GM21367 (cell line): ENCODE measurements around the gene RFX4.
"Not testable (repeated sequence)": the region's sequence is repeated elsewhere in the genome, so short reads cannot be mapped to it uniquely, and the experiment has no call there.

Experiments
- ATAC-seq: cut with Tn5 transposase; IDR thresholded peaks from one replicate; pipeline ENCODE4 v1.9.1; 2021; ENCODE audit not compliant: unreplicated experiment

RFX4 gene

GRCh38 chr12:106590601-106591000 is 7.8 kb downstream of the RFX4 start:
- ATAC-seq, result no peak

- no peak for ATAC-seq
Observed at GRCh38 chr12:106594447-106594846, 11.6 kb downstream of the RFX4 start.

GRCh38 chr12:106595268-106595667 is 12.5 kb downstream of the RFX4 start:
- no peak for ATAC-seq

GRCh38 chr12:106598003-106598402 is 15.2 kb downstream of the RFX4 start:
- no peak for ATAC-seq

- no peak for ATAC-seq
Observed at GRCh38 chr12:106599302-106599701, 16.5 kb downstream of the RFX4 start.

GRCh38 chr12:106600503-106600902 is 17.7 kb downstream of the RFX4 start:
- no peak for ATAC-seq

- no peak for ATAC-seq
Observed at GRCh38 chr12:106601031-106601430, 18.2 kb downstream of the RFX4 start.

GRCh38 chr12:106601496-106601895 is 18.7 kb downstream of the RFX4 start:
- ATAC-seq, result no peak

- no peak for ATAC-seq
Observed at GRCh38 chr12:106602076-106602475, 19.3 kb downstream of the RFX4 start.

- no peak for ATAC-seq
Observed at GRCh38 chr12:106605254-106605653, 22.4 kb downstream of the RFX4 start.

- ATAC-seq, result not testable (repeated sequence)
Observed at GRCh38 chr12:106620588-106620987, 37.8 kb downstream of the RFX4 start.

GRCh38 chr12:106625976-106626375 is 43.2 kb downstream of the RFX4 start:
- ATAC-seq, result no peak

GRCh38 chr12:106629797-106630659 is 47.2 kb downstream of the RFX4 start:
- ATAC-seq, result no peak

GRCh38 chr12:106631150-106631549 is 48.3 kb downstream of the RFX4 start:
- ATAC-seq, result no peak

GRCh38 chr12:106631797-106632196 is 49.0 kb downstream of the RFX4 start:
- ATAC-seq, result no peak

- no peak for ATAC-seq
Observed at GRCh38 chr12:106632797-106633450, 50.1 kb downstream of the RFX4 start.

GRCh38 chr12:106633451-106633823 is 50.6 kb downstream of the RFX4 start:
- no peak for ATAC-seq

- no peak for ATAC-seq
Observed at GRCh38 chr12:106634206-106634605, 51.4 kb downstream of the RFX4 start.

- ATAC-seq, result no peak
Observed at GRCh38 chr12:106643000-106643399, 60.2 kb downstream of the RFX4 start.

- no peak for ATAC-seq
Observed at GRCh38 chr12:106644335-106645073, 61.7 kb downstream of the RFX4 start.

- no peak for ATAC-seq
Observed at GRCh38 chr12:106645074-106645421, 62.2 kb downstream of the RFX4 start.
